HCT116 (cell line): ENCODE results near the gene OTOP2. TPM values are rescaled to one million over a fixed set of nuclear protein-coding genes. Genes with fewer than 3 reads are reported as not detected.

ENCODE experiments used
- ATAC-seq: fragments of 200-7000 bp; cut with Tn5 transposase; 2 replicates; pipeline ENCODE4 v1.9.1; 2020; ENCODE audit warnings: mild to moderate bottlenecking, moderate library complexity
- BruUV-seq: library from RNA; stranded (reverse); fragments of 400-500 nt; replicated peaks from 2 replicates; lab custom pipeline; 2021; lab: Mats Ljungman, UMichigan
- CTCF ChIA-PET: fragments of 300-600 bp; sonication (Branson Sonifier 250); formaldehyde crosslinking; loops from one replicate; lab custom pipeline; 2021; ENCODE audit warnings: antibody characterized with exemption; lab: Charles Lee
- POLR2A ChIA-PET: fragments of 300-600, 350-600 bp; sonication (Branson Sonifier 250); formaldehyde crosslinking; loops from one replicate; lab custom pipeline; 2021; ENCODE audit warnings: antibody characterized with exemption; lab: Charles Lee
- RAD21 ChIA-PET, 2 experiments: fragments of 300-600 bp; sonication (Branson Sonifier 250); formaldehyde crosslinking; loops; one replicate each; lab custom pipeline; 2023; ENCODE audit warnings: low total read pairs in 2 of 2; ENCODE audit not compliant: uncharacterized antibody in 2 of 2, unreplicated experiment in 2 of 2, low non-redundant PET in 1 of 2; lab: Charles Lee
- DNase-seq: peaks from one replicate; pipeline ENCODE4 v3.0.0-alpha.2; 2010; ENCODE audit warnings: low read depth, low spot score
- H2AFZ ChIP-seq: fragments of 200-600 bp; shearing (Covaris generic), sonication (generic); 2 replicates; pipeline ENCODE4 v1.6.1; 2017; ENCODE audit warnings: low read depth, mixed run types, mixed read lengths, antibody characterized with exemption, low read length; ENCODE audit not compliant: poor library complexity, severe bottlenecking
- H3K27ac ChIP-seq: 2 replicates; pipeline ENCODE4 v1.5.1; 2012; ENCODE audit warnings: low read depth, low read length
- H3K27me3 ChIP-seq: fragments of 200-600 bp; sonication (generic); 2 replicates; pipeline ENCODE4 v1.6.1; 2016; ENCODE audit warnings: mixed run types, low read length, mixed read lengths; ENCODE audit not compliant: insufficient read depth
- H3K36me3 ChIP-seq, 2 experiments: fragments of 200-500 bp in 1 of 2; fragments of 200-600 bp in 1 of 2; sonication (Bioruptor generic) in 1 of 2; sonication (generic) in 1 of 2; 2 replicates each; pipeline versions ENCODE4 v1.5.1 to v1.6.1; 2014 to 2016; ENCODE audit warnings: low read length in 2 of 2, inconsistent platforms in 1 of 2, mixed read lengths in 1 of 2, mixed run types in 1 of 2; ENCODE audit not compliant: insufficient read depth in 2 of 2, control insufficient read depth in 1 of 2
- H3K4me1 ChIP-seq, 2 experiments: fragments of 200-600 bp in 1 of 2; sonication (generic) in 1 of 2; 2 replicates each; pipeline versions ENCODE4 v1.5.1 to v1.6.1; 2012 to 2017; ENCODE audit warnings: low read length in 2 of 2, inconsistent platforms in 1 of 2, mild to moderate bottlenecking in 1 of 2, mixed read lengths in 1 of 2, mixed run types in 1 of 2, moderate library complexity in 1 of 2; ENCODE audit not compliant: insufficient read depth in 2 of 2, control insufficient read depth in 1 of 2
- H3K4me2 ChIP-seq: fragments of 200-600 bp; sonication (generic); 2 replicates; pipeline ENCODE4 v1.6.1; 2017; ENCODE audit warnings: mixed run types, low read length, mixed read lengths
- H3K4me3 ChIP-seq, 2 experiments: fragments of 200-600 bp in 1 of 2; sonication (generic) in 1 of 2; replicated peaks in 1 of 2; 2 replicates each; pipeline ENCODE4 v1.5.1; 2011 to 2016; ENCODE audit warnings: low read length in 2 of 2, control low read depth in 1 of 2, low read depth in 1 of 2, mild to moderate bottlenecking in 1 of 2, mixed read lengths in 1 of 2, mixed run types in 1 of 2
- H3K79me2 ChIP-seq: fragments of 200-600 bp; sonication (generic); 2 replicates; pipeline ENCODE4 v1.6.1; 2017; ENCODE audit warnings: mild to moderate bottlenecking, mixed run types, low read length, moderate library complexity, mixed read lengths; ENCODE audit not compliant: insufficient read depth
- H3K9ac ChIP-seq: fragments of 200-600 bp; sonication (generic); 2 replicates; pipeline ENCODE4 v1.6.1; 2016; ENCODE audit warnings: low read length, mixed read lengths
- H3K9me2 ChIP-seq: fragments of 200-600 bp; sonication (generic), shearing (Covaris generic); 2 replicates; pipeline ENCODE4 v1.6.1; 2017; ENCODE audit warnings: mixed run types, mild to moderate bottlenecking, moderate library complexity; ENCODE audit not compliant: insufficient read depth
- H3K9me3 ChIP-seq, 2 experiments: fragments of 200-500 bp in 1 of 2; fragments of 200-600 bp in 1 of 2; sonication (Bioruptor generic) in 1 of 2; sonication (generic) in 1 of 2; 2 replicates each; pipeline ENCODE4 v1.6.1; 2014 to 2017; ENCODE audit warnings: low read length in 2 of 2, mixed read lengths in 2 of 2, inconsistent platforms in 1 of 2, low read depth in 1 of 2, mild to moderate bottlenecking in 1 of 2, mixed run types in 1 of 2, moderate library complexity in 1 of 2; ENCODE audit not compliant: control insufficient read depth in 1 of 2, insufficient read depth in 1 of 2
- H4K20me1 ChIP-seq: fragments of 200-600 bp; sonication (generic), shearing (Covaris generic); 2 replicates; pipeline ENCODE4 v1.6.1; 2017; ENCODE audit warnings: mixed run types, mild to moderate bottlenecking, moderate library complexity; ENCODE audit not compliant: insufficient read depth
- JUND ChIP-seq: IDR thresholded peaks from 2 replicates; pipeline ENCODE4 v1.6.1; 2012
- RAD21 ChIP-seq: IDR thresholded peaks from 2 replicates; pipeline ENCODE4 v1.6.1; 2012; ENCODE audit warnings: low read depth, mild to moderate bottlenecking
- TCF7L2 ChIP-seq: IDR thresholded peaks from 2 replicates; pipeline ENCODE4 v1.7.0; 2011; ENCODE audit warnings: borderline replicate concordance, inconsistent platforms; ENCODE audit not compliant: insufficient read depth, insufficient read length; ENCODE audit errors: extremely low read depth
- ZBTB33 ChIP-seq: IDR thresholded peaks from 2 replicates; pipeline ENCODE4 v1.6.1; 2011; ENCODE audit warnings: mild to moderate bottlenecking, low read length, moderate library complexity; ENCODE audit not compliant: insufficient replicate concordance; ENCODE audit errors: extremely low read depth
- ZFX ChIP-seq: fragments of 450-650 bp; IDR thresholded peaks from 2 replicates; pipeline ENCODE4 v1.6.1; 2017
- intact Hi-C: fragments of 100-400 bp; cut with micrococcal nuclease; formaldehyde crosslinking; loops from 2 replicates; pipeline ENCODE4 v1.10.0; 2022
- total RNA-seq: library from RNA; stranded (reverse); gene quantifications from one replicate; pipeline ENCODE4 v1.2.1, GENCODE V29; 2021; ENCODE audit not compliant: unreplicated experiment
- TF ChIP-seq, protein P1 (sequence below): IDR thresholded peaks from 2 replicates; pipeline ENCODE4 v1.6.1; 2012

Gene OTOP2
- total RNA-seq, 1 experiment from 2014 or later = not detected

DNA sequence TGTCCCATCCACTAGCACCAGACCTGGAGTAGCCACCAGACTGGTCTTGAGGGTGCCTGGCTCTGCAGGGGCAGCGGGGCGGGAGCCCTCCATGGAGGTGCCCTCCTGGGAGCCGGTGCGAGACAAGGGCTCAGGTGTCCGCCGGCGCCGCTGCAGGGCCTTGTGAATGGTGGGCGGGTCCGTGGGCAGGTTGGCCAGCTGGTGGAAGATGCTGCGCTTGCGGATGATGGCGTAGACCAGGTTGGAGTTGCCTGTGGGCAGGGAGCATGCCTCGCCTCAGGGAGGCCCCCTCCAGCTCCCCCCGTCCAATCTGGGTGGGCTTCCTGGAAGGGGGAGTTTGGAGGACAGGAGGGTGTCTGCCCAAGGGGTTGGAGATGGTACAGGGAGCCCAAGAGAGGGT, 30.0 kb downstream of the OTOP2 start:
- H3K4me1 ChIP-seq = peaks cover 2 to 16% of the 10 kb centered on the region in 2 experiments; a peak in 3 of 4 replicates
- DNase-seq = no peak
- no peaks in the 10 kb centered on the region for H4K20me1 ChIP-seq
- no peak for ATAC-seq
- RAD21 ChIA-PET = interaction anchor here in 1 of 2 experiments (1.2 kb wide), 1 partner anchor 18 kb away, joined by 3 read pairs; the partner anchor contains the start of gene HID1
- H2AFZ ChIP-seq = no peak overlapping the region
- POLR2A ChIA-PET = no interaction called here
- intact Hi-C loops = no loop called here
- no peaks in the 10 kb centered on the region for H3K79me2 ChIP-seq
- no peaks in the 10 kb centered on the region for H3K27me3 ChIP-seq
- no peak overlapping the region for H3K4me2 ChIP-seq
- TF ChIP-seq TCF7L2 (no peak), RAD21 (no peak)
- no peak overlapping the region for H3K27ac ChIP-seq
- no TSS peak for BruUV-seq
- no peak overlapping the region for H3K9ac ChIP-seq
- H3K9me2 ChIP-seq = no peaks in the 10 kb centered on the region
- CTCF ChIA-PET = no interaction called here
- H3K4me3 ChIP-seq = no peak overlapping the region
- no peaks in the 10 kb centered on the region for H3K36me3 ChIP-seq
- no peaks in the 10 kb centered on the region for H3K9me3 ChIP-seq

DNA sequence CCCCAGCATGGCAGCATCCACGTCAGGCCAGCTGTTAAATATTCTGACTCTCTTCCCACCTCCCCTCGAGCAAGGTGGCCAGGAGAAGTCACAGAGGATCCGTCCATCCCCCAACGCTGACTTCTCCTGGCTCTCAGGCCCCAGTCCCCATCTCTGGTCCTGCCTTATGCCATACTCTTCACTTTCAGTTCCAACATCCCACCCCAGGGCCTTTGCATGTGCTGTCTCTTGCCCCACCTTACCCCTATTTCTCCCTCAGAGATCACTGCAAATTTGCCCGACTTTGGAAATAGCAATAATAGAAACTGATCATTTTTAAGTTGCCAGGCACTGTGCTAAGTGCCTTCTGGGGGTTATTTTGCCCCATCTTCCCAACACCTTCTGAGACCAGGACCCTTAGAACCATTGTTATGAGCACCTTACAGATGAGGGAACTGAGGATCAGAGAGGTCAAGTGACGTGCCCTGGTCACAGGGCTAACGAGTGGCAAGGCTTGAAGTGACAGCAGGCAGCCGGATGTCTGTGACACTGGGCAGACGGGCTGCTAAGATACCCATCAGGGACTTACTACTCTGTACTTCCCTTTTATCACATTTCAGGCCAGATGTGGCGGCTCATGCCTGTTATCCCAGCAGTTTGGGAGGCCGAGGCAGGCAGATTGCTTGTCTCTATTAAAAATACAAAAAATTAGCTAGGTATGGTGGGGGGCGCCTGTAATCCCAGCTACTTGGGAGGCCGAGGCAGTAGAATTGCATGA, 30.8 kb downstream of the OTOP2 start:
- Histone ChIP-seq H3K4me2 (no peak overlapping the region), H3K79me2 (no peaks in the 10 kb centered on the region), H3K4me3 (no peak overlapping the region), H3K9me2 (no peaks in the 10 kb centered on the region), H3K27ac (no peak overlapping the region), H3K9me3 (no peaks in the 10 kb centered on the region), H3K27me3 (no peaks in the 10 kb centered on the region), H2AFZ (no peak overlapping the region), H3K9ac (no peak overlapping the region), H3K36me3 (no peaks in the 10 kb centered on the region), H3K4me1 (peaks cover 2 to 16% of the 10 kb centered on the region in 2 experiments; a peak in 3 of 4 replicates), H4K20me1 (no peaks in the 10 kb centered on the region)
- intact Hi-C loops = loop anchor here (5.0 kb wide), 1 partner anchor 83 kb away; the partner anchor contains the start of gene FDXR
- ATAC-seq (no peak), DNase-seq (no peak)
- ChIA-PET POLR2A (no interaction called here), RAD21 (no interaction called here), CTCF (interaction anchor here (1.1 kb wide), 1 partner anchor 31 kb away, joined by 3 read pairs; the partner anchor contains the start of gene OTOP2)
- BruUV-seq = no TSS peak
- TF ChIP-seq, protein P1, sequence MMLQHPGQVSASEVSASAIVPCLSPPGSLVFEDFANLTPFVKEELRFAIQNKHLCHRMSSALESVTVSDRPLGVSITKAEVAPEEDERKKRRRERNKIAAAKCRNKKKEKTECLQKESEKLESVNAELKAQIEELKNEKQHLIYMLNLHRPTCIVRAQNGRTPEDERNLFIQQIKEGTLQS = no peak
- TF ChIP-seq ZFX = no peak
- no peak for TF ChIP-seq ZBTB33
- TF ChIP-seq JUND = no peak
